SK-N-SH (cell line): Measurements from ENCODE around the gene TRIL. TPM values are rescaled to one million over a fixed set of nuclear protein-coding genes. Genes with fewer than 3 reads are reported as not detected.

Experiments used
- CTCF ChIA-PET: fragments of 300-600, 350-600 bp; formaldehyde crosslinking; extraction: SDS; loops from one replicate; lab custom pipeline; 2021; lab: Yijun Ruan, JAX
- POLR2A ChIA-PET: fragments of 350-600 bp; sonication (Branson Sonifier 250); formaldehyde crosslinking; extraction: SDS; loops from one replicate; lab custom pipeline; 2020; ENCODE audit warnings: antibody characterized with exemption, inconsistent platforms; lab: Yijun Ruan, JAX
- DNase-seq: peaks from one replicate; pipeline ENCODE4 v3.0.0; 2012
- H2AFZ ChIP-seq: fragments of 200-600 bp; sonication (generic); 2 replicates; pipeline ENCODE4 v1.8.1; 2016; ENCODE audit warnings: antibody characterized with exemption, mild to moderate bottlenecking, low read depth
- H3F3A ChIP-seq: fragments of 200-600 bp; sonication (generic); replicated peaks from 2 replicates; pipeline ENCODE3; 2016; ENCODE audit warnings: antibody characterized with exemption, mild to moderate bottlenecking; ENCODE audit not compliant: insufficient read depth
- H3K27ac ChIP-seq, 2 experiments: fragments of 200-500 bp in 1 of 2; fragments of 200-600 bp in 1 of 2; sonication (Bioruptor generic) in 1 of 2; sonication (generic), shearing (Covaris generic) in 1 of 2; 2 replicates each; pipeline versions ENCODE4 v1.5.1 to v1.6.1; 2014 to 2016; ENCODE audit warnings: low read depth in 2 of 2, inconsistent platforms in 1 of 2, low read length in 1 of 2, mild to moderate bottlenecking in 1 of 2, mixed read lengths in 1 of 2
- H3K27me3 ChIP-seq: fragments of 200-600 bp; sonication (generic), shearing (Covaris generic); 2 replicates; pipeline ENCODE4 v1.6.1; 2016; ENCODE audit warnings: mixed run types; ENCODE audit not compliant: insufficient read depth
- H3K36me3 ChIP-seq, 2 experiments: fragments of 200-500 bp in 1 of 2; fragments of 200-600 bp in 1 of 2; sonication (Bioruptor generic) in 1 of 2; sonication (generic) in 1 of 2; replicated peaks in 1 of 2; 2 replicates each; pipeline versions ENCODE3 to v1.5.1; 2014 to 2016; ENCODE audit warnings: low read length in 1 of 2, mild to moderate bottlenecking in 1 of 2; ENCODE audit not compliant: insufficient read depth in 2 of 2, control insufficient read depth in 1 of 2
- H3K4me1 ChIP-seq, 2 experiments: fragments of 200-500 bp in 1 of 2; fragments of 200-600 bp in 1 of 2; sonication (Bioruptor generic) in 1 of 2; sonication (generic), shearing (Covaris generic) in 1 of 2; 2 replicates each; pipeline versions ENCODE4 v1.5.1 to v1.6.1; 2014 to 2016; ENCODE audit warnings: low read depth in 1 of 2, low read length in 1 of 2, mixed run types in 1 of 2; ENCODE audit not compliant: insufficient read depth in 2 of 2, control insufficient read depth in 1 of 2
- H3K4me2 ChIP-seq: fragments of 200-600 bp; sonication (generic), shearing (Covaris generic); 2 replicates; pipeline ENCODE4 v1.6.1; 2017; ENCODE audit warnings: mixed run types
- H3K4me3 ChIP-seq, 2 experiments: fragments of 200-500 bp in 1 of 2; fragments of 200-600 bp in 1 of 2; sonication (Bioruptor generic) in 1 of 2; sonication (generic), shearing (Covaris generic) in 1 of 2; 2 replicates each; pipeline versions ENCODE4 v1.5.1 to v1.8.1; 2014 to 2016; ENCODE audit warnings: low read depth in 2 of 2, inconsistent platforms in 1 of 2, low read length in 1 of 2, mild to moderate bottlenecking in 1 of 2, mixed read lengths in 1 of 2, moderate library complexity in 1 of 2
- H3K79me2 ChIP-seq: fragments of 200-600 bp; sonication (generic); 2 replicates; pipeline ENCODE4 v1.8.1; 2017; ENCODE audit warnings: mild to moderate bottlenecking; ENCODE audit not compliant: insufficient read depth
- H3K9ac ChIP-seq: fragments of 200-600 bp; sonication (generic); 2 replicates; pipeline ENCODE4 v1.6.1; 2017; ENCODE audit warnings: mixed run types
- H3K9me2 ChIP-seq: fragments of 200-600 bp; sonication (generic); 2 replicates; pipeline ENCODE4 v1.6.1; 2017; ENCODE audit warnings: mixed run types
- H3K9me3 ChIP-seq: fragments of 200-600 bp; sonication (generic); 2 replicates; pipeline ENCODE4 v1.6.1; 2017; ENCODE audit warnings: mixed run types, mild to moderate bottlenecking, moderate library complexity
- H4K20me1 ChIP-seq: fragments of 200-600 bp; sonication (generic); 2 replicates; pipeline ENCODE4 v1.6.1; 2017; ENCODE audit warnings: mild to moderate bottlenecking, mixed run types; ENCODE audit not compliant: insufficient read depth
- CHD2 ChIP-seq: fragments of 150-350 bp; IDR thresholded peaks from 2 replicates; pipeline ENCODE4 v1.6.1; 2018; ENCODE audit warnings: low read length; ENCODE audit not compliant: partially characterized antibody
- ELF1 ChIP-seq: IDR thresholded peaks from 2 replicates; pipeline ENCODE4 v1.4.0; 2012
- IRF3 ChIP-seq: fragments of 150-350 bp; IDR thresholded peaks from 2 replicates; pipeline ENCODE4 v1.6.1; 2016; ENCODE audit warnings: mild to moderate bottlenecking, low read depth, low read length
- JUND ChIP-seq: IDR thresholded peaks from 2 replicates; pipeline ENCODE4 v1.4.0; 2012
- MXI1 ChIP-seq: IDR thresholded peaks from 2 replicates; pipeline ENCODE4 v1.6.1; 2012; ENCODE audit warnings: mild to moderate bottlenecking, low read depth, low read length, improper control_type of control experiment
- NFIC ChIP-seq: IDR thresholded peaks from 2 replicates; pipeline ENCODE4 v1.4.0; 2012; ENCODE audit warnings: borderline replicate concordance
- PBX3 ChIP-seq: IDR thresholded peaks from 2 replicates; pipeline ENCODE4; 2012
- RAD21 ChIP-seq: IDR thresholded peaks from 2 replicates; pipeline ENCODE4 v1.6.1; 2012; ENCODE audit warnings: mild to moderate bottlenecking, low read length
- RXRA ChIP-seq: IDR thresholded peaks from 2 replicates; pipeline ENCODE4 v1.4.0; 2012; ENCODE audit warnings: low read depth, mild to moderate bottlenecking, borderline replicate concordance
- TEAD4 ChIP-seq: IDR thresholded peaks from 2 replicates; pipeline ENCODE4 v1.4.0; 2012; ENCODE audit warnings: mild to moderate bottlenecking, borderline replicate concordance; ENCODE audit not compliant: insufficient read depth
- USF1 ChIP-seq: IDR thresholded peaks from 2 replicates; pipeline ENCODE4 v1.4.0; 2012; ENCODE audit warnings: low read depth, borderline replicate concordance
- USF2 ChIP-seq: fragments of 150-350 bp; IDR thresholded peaks from 2 replicates; pipeline ENCODE4 v1.6.1; 2017; ENCODE audit warnings: antibody characterized with exemption, low read length, low read depth, borderline replicate concordance
- WGBS: methylation state at CpG from one replicate; pipeline ENCODE4 v1.1.6; 2017; ENCODE audit warnings: low lambda C conversion rate; 5-methylcytosine and 5-hydroxymethylcytosine counted together
- polyA plus RNA-seq, 3 experiments: library from polyadenylated mRNA; depleted of rRNA; stranded (reverse); fragments of >200 nt; gene quantifications; 2 replicates each; pipeline ENCODE4 v1.2.3, GENCODE V29; 2012
- TF ChIP-seq, protein P1 (sequence below): fragments of 200-600 bp; sonication (generic); IDR thresholded peaks from 2 replicates; pipeline ENCODE4 v1.6.1; 2017; ENCODE audit warnings: antibody characterized with exemption, mild to moderate bottlenecking, moderate library complexity

TRIL gene
- polyA plus RNA-seq, 1 of the 3 experiments (the other 2 are of a cell fraction), result 0.18 TPM

GRCh38 chr7:28984631-28985030 is 26.5 kb upstream of the TRIL start (continued):
- TF ChIP-seq JUND (peak; percentile 90), RAD21 (peak; percentile 21; the same call in 1 of the 2 replicates)

- H3K4me1 ChIP-seq, result peaks cover 26 to 58% of the 10 kb centered on the region in 2 experiments
- DNase-seq, result no peak
- no peaks in the 10 kb centered on the region for H3K9me2 ChIP-seq
- TF ChIP-seq IRF3 (no peak), ELF1 (no peak), RXRA (no peak), MXI1 (no peak)
- no peaks in the 10 kb centered on the region for H3K36me3 ChIP-seq
- H4K20me1 ChIP-seq, result no peaks in the 10 kb centered on the region
- H3K4me3 ChIP-seq, result no peak overlapping the region
- H3K4me2 ChIP-seq, result peak overlapping the region; percentile 52; the same call in 1 of the 2 replicates
- CTCF ChIA-PET, result interaction anchor here (0.8 to 9.1 kb wide), 8 partner anchors 20 to 118 kb away, joined by 3 to 66 read pairs (median 4); no protein-coding TSS in a partner anchor
- H3K27ac ChIP-seq, result peak overlapping the region; percentile 20 to 97; a peak in 3 of 4 replicates
- H3K9ac ChIP-seq, result no peak overlapping the region
- no peaks in the 10 kb centered on the region for H3K9me3 ChIP-seq
- no peaks in the 10 kb centered on the region for H3K79me2 ChIP-seq
- H3K27me3 ChIP-seq, result no peaks in the 10 kb centered on the region
- POLR2A ChIA-PET, result interaction anchor here (0.6 to 5.7 kb wide), 3 partner anchors 27 to 35 kb away, joined by 3 to 62 read pairs (median 14); partner anchors contain the start of gene TRIL
- peak overlapping the region; percentile 86; the same call in 1 of the 2 replicates for H2AFZ ChIP-seq
- H3F3A ChIP-seq, result peaks cover 4% of the 10 kb centered on the region
Measured at GRCh38 chr7:28984217-28984616, 26.1 kb upstream of the TRIL start.

DNA sequence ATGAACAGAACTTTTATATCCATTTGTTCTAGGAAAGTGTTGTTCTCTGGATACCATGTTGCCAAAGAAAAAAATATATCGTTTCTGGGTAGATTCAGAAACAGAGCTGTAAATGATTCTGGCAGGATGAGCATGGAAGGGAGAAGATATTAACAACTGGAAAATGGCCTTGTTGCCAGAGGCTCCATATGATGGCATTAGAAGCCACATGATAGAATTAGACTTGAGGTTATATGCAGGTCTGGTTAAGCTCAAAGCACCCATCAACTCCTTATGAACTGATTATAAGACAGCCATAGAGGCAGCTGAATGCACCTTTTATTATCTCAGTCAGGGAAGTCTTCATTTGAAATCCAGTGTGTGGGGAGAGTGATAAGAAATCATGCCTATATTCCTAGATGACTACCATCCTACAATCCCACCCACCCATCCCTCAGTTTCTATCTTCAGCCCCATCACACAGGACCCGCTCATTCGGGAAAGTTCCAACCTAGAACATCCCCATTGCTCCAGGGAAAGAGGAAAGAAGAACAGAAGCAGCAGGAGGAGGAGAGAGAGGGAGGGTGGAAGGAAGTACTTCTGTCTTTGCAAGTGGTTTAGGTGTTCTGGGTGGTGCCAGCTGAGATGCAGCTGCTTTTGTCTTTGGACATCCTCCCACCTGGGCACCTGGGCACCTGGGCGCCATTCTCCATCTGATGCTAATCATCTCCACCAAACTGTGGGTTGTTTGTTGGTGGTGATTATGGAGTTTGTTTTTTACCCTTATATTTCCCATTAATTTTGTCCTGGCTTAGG is 25.5 kb upstream of the TRIL start:
- Histone ChIP-seq H3K4me1 (peaks cover 26 to 54% of the 10 kb centered on the region in 2 experiments), H2AFZ (no peak overlapping the region)
- 55% methylated on average over 4 of the region's 4 CpGs for WGBS
- TF ChIP-seq NFIC (no peak), USF1 (no peak), TEAD4 (0 out of 2 replicates have a peak, but pooled peaks have one; percentile 11), PBX3 (peak; percentile 48), CHD2 (peak; percentile 88), RAD21 (peak; percentile 26; the same call in 1 of the 2 replicates), USF2 (no peak)
- TF ChIP-seq, protein P1, sequence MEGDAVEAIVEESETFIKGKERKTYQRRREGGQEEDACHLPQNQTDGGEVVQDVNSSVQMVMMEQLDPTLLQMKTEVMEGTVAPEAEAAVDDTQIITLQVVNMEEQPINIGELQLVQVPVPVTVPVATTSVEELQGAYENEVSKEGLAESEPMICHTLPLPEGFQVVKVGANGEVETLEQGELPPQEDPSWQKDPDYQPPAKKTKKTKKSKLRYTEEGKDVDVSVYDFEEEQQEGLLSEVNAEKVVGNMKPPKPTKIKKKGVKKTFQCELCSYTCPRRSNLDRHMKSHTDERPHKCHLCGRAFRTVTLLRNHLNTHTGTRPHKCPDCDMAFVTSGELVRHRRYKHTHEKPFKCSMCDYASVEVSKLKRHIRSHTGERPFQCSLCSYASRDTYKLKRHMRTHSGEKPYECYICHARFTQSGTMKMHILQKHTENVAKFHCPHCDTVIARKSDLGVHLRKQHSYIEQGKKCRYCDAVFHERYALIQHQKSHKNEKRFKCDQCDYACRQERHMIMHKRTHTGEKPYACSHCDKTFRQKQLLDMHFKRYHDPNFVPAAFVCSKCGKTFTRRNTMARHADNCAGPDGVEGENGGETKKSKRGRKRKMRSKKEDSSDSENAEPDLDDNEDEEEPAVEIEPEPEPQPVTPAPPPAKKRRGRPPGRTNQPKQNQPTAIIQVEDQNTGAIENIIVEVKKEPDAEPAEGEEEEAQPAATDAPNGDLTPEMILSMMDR, result no peak

More for the DNA sequence above, 25.5 kb upstream of the TRIL start:
- Histone ChIP-seq H3K4me3 (no peak overlapping the region), H3K9me2 (no peaks in the 10 kb centered on the region), H3F3A (peaks cover 4% of the 10 kb centered on the region), H3K27me3 (no peaks in the 10 kb centered on the region), H3K27ac (peak overlapping the region in 1 of 2 experiments; percentile 97; a peak in 2 of 4 replicates), H4K20me1 (no peaks in the 10 kb centered on the region), H3K9ac (no peak overlapping the region), H3K9me3 (no peaks in the 10 kb centered on the region), H3K36me3 (no peaks in the 10 kb centered on the region), H3K4me2 (no peak overlapping the region), H3K79me2 (no peaks in the 10 kb centered on the region)
- POLR2A ChIA-PET, result interaction anchor here (0.6 to 5.7 kb wide), 3 partner anchors 26 to 511 kb away, joined by 3 to 62 read pairs (median 14); partner anchors contain the start of gene TRIL
- CTCF ChIA-PET, result interaction anchor here (0.8 to 9.1 kb wide), 19 partner anchors 14 to 595 kb away, joined by 3 to 66 read pairs (median 4); no protein-coding TSS in a partner anchor
- DNase-seq, result peak; percentile 77
